Upper lobe of right lung (tissue), 1 donor: ENCODE data around the gene ACOT9. TPM values are rescaled to one million over a fixed set of nuclear protein-coding genes. Genes with fewer than 3 reads are reported as not detected.
A peak's percentile ranks its signal among the peaks of the same experiment; 100 is the strongest.

Experiments
- ATAC-seq: fragments of 200-7000 bp; cut with Tn5 transposase; one replicate; pipeline ENCODE4 v1.9.1; 2020; ENCODE audit warnings: mild to moderate bottlenecking, moderate library complexity
- DNase-seq: peaks from one replicate; pipeline ENCODE4 v3.0.0-alpha.2; 2020
- H3K27ac ChIP-seq: fragments of 200-600 bp; one replicate; pipeline ENCODE4 v1.8.0; 2022
- H3K27me3 ChIP-seq: fragments of 200-600 bp; one replicate; pipeline ENCODE4 v1.8.0; 2022; ENCODE audit warnings: mild to moderate bottlenecking
- H3K36me3 ChIP-seq: fragments of 200-600 bp; one replicate; pipeline ENCODE4 v1.8.0; 2022
- H3K4me1 ChIP-seq: fragments of 200-600 bp; one replicate; pipeline ENCODE4 v1.8.0; 2022
- H3K4me3 ChIP-seq: fragments of 200-600 bp; one replicate; pipeline ENCODE4 v1.8.0; 2022; ENCODE audit warnings: mild to moderate bottlenecking
- H3K9me3 ChIP-seq: fragments of 200-600 bp; one replicate; pipeline ENCODE4 v1.8.0; 2022
- intact Hi-C: fragments of 100-400 bp; cut with DNase I; formaldehyde crosslinking; loops from one replicate; pipeline ENCODE4 v1.11.0; 2022
- total RNA-seq: library from RNA; stranded (reverse); fragmentation: NEBNext Ultra II Directional; extraction: Animal tissue kit (Norgen Biotek cat#: 25700); gene quantifications from one replicate; pipeline ENCODE4 v1.2.1, GENCODE V29; 2021
- TF ChIP-seq, protein P1 (sequence below): fragments of 200-600 bp; IDR thresholded peaks from one replicate; pipeline ENCODE4 v1.8.0; 2022; ENCODE audit warnings: antibody characterized with exemption
- donor health status: DM: no; HTN: yes; CAD: no; lungs with severe emphysema.

The ACOT9 gene
- total RNA-seq, 1 donor from 2014 or later: 42.0 TPM

DNA sequence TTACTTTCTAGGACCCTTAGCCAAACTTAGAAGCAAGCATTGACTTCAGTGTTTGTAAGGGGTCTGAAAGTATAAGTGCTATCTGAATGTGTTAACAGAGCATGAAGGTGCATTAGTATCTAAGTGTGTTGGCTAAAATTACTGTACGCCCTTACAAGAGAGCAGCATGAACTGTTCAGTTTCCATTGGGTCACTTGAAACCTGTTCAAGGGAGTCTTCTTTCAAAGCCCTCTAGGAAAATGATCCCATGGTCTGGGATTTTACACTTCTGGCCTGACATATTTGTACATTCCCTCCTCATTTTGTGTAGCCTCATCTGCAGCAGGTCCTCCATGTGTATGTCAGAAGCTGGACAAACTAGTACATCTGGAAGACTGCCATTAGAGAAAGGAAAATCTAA is 72.5 kb downstream of the ACOT9 start:
- no peak for DNase-seq
- no peak overlapping the region for H3K27ac ChIP-seq
- TF ChIP-seq, protein P1, sequence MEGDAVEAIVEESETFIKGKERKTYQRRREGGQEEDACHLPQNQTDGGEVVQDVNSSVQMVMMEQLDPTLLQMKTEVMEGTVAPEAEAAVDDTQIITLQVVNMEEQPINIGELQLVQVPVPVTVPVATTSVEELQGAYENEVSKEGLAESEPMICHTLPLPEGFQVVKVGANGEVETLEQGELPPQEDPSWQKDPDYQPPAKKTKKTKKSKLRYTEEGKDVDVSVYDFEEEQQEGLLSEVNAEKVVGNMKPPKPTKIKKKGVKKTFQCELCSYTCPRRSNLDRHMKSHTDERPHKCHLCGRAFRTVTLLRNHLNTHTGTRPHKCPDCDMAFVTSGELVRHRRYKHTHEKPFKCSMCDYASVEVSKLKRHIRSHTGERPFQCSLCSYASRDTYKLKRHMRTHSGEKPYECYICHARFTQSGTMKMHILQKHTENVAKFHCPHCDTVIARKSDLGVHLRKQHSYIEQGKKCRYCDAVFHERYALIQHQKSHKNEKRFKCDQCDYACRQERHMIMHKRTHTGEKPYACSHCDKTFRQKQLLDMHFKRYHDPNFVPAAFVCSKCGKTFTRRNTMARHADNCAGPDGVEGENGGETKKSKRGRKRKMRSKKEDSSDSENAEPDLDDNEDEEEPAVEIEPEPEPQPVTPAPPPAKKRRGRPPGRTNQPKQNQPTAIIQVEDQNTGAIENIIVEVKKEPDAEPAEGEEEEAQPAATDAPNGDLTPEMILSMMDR: no peak
- no peaks in the 10 kb centered on the region for H3K27me3 ChIP-seq
- H3K36me3 ChIP-seq: peaks cover 5% of the 10 kb centered on the region
- ATAC-seq: no peak
- no peak overlapping the region for H3K4me3 ChIP-seq
- no peaks in the 10 kb centered on the region for H3K4me1 ChIP-seq
- H3K9me3 ChIP-seq: no peaks in the 10 kb centered on the region
- intact Hi-C loops: no loop called here

DNA sequence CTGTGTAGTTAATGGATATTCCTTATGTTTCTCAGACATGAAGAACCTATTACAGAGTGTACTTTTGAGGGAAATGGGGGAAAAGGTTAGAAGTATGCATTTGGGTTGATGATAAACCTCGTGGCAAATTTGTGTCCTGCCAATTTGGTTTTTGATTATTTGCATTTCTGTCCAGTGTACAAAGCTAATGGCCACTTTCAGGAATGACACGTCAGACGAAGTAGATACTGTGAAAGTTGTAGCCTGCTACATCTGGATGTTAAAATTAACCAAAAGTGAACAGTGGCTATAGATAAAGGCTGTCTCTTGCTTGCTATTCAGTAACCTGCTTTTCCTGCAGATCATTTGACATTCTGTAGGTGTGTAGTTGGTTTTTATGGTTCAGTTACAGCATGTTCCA is 74.7 kb downstream of the ACOT9 start:
- H3K9me3 ChIP-seq: no peaks in the 10 kb centered on the region
- H3K4me1 ChIP-seq: no peaks in the 10 kb centered on the region
- intact Hi-C loops: no loop called here
- TF ChIP-seq, protein P1: no peak
- no peaks in the 10 kb centered on the region for H3K36me3 ChIP-seq
- no peak for DNase-seq
- ATAC-seq: no peak
- H3K27me3 ChIP-seq: no peaks in the 10 kb centered on the region
- peak overlapping the region; percentile 64 for H3K4me3 ChIP-seq
- no peak overlapping the region for H3K27ac ChIP-seq

DNA sequence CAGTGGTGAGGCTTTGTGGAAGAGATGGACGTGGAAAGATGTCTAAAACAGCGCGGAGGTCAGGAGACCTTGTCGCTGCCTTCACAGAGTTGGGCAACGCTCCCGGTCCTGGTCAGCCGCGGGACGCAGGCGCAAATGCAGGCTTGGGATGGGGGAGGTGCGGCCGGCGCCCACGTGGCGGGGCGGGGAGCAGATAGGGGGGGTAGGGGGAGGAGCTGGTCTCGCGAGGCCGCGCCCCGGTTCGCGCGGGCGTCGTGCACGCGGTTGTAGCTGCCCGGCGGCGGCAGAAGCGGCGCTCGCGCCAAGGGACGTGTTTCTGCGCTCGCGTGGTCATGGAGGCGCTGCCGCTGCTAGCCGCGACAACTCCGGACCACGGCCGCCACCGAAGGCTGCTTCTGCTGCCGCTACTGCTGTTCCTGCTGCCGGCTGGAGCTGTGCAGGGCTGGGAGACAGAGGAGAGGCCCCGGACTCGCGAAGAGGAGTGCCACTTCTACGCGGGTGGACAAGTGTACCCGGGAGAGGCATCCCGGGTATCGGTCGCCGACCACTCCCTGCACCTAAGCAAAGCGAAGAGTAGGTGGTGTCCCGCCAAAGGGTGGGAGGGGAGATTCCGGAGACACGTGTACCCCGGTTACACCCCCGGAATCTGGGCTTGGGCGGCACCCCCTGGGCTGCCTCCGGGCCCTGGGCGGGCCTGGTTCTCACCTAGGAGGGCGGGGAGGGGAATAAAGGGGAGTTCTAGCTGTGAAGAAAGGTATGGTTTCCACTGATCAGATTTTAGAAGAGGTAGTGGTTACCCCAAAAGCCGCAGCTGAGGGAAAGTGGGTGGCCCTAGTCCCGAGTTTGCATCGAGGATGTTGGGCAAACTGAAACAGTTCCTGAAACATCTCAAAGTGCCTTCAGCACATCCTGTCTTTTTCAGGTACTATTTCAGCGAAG is 75.6 kb downstream of the ACOT9 start, which contains the start of gene PRDX4:
PRDX4 (plus strand) TSS at position 255 of the 939 bp plus-strand sequence; CDS start at position 333, 78 bp downstream.
- peak; percentile 100 for ATAC-seq
- peak within 1 kb of the TSS; percentile 80 for H3K27ac ChIP-seq

DNA sequence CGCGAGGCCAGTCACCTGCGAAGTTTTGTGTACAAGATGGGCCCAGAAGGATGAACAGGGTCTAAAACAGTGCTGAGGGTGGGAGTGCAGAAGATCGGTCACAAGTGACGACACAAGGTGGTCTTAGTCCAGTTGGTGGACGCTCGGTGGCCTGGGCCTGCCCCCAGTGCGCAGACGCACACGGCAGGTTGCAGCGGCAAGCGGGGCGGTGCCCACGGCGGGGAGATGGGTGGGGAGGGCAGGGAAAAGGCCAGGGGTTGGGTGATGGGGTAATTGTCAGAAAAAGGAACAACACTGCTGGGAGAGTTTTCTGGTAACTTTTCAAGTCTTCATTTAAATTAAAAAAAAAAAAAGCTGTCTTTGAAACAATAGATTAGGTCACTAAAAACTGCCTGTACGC is 76.8 kb downstream of the ACOT9 start:
- Histone ChIP-seq H3K4me1 (no peaks in the 10 kb centered on the region), H3K27ac (no peak overlapping the region), H3K27me3 (no peaks in the 10 kb centered on the region), H3K9me3 (no peaks in the 10 kb centered on the region), H3K36me3 (no peaks in the 10 kb centered on the region), H3K4me3 (no peak overlapping the region)
- TF ChIP-seq, protein P1: no peak
- no peak for ATAC-seq
- intact Hi-C loops: no loop called here
- peak; percentile 67 for DNase-seq

More for the DNA sequence above, 75.6 kb downstream of the ACOT9 start, which contains the start of gene PRDX4:
- intact Hi-C loops: no loop called here
- Histone ChIP-seq H3K4me1 (no peaks in the 10 kb centered on the region), H3K36me3 (no peaks in the 10 kb centered on the region), H3K9me3 (no peaks in the 10 kb centered on the region), H3K4me3 (peak within 1 kb of the TSS; percentile 64), H3K27me3 (no peaks in the 10 kb centered on the region)
- TF ChIP-seq, protein P1: no peak
- peak; percentile 95 for DNase-seq

DNA sequence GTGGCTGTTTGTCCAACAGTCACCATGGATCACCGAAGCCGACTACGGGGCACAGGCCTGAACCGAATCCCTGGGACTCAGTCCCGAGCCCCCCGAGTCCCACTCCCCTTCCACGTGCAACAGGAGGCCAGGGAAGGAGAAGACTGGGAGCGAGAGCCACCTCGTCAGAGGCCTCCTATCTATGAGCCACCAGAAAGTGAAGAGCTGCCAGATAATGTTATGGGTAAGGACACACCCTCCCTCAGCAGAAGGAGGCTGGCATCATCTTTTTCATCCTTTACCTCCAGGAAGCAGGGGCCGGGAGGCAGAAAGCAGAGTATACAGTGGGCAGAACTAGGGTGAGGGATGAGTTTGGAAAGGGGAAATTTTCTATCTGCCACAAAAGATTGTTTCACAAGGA is 78.6 kb downstream of the ACOT9 start:
- TF ChIP-seq, protein P1: no peak
- Histone ChIP-seq H3K27ac (no peak overlapping the region), H3K27me3 (no peaks in the 10 kb centered on the region), H3K9me3 (no peaks in the 10 kb centered on the region), H3K4me3 (no peak overlapping the region), H3K36me3 (no peaks in the 10 kb centered on the region), H3K4me1 (no peaks in the 10 kb centered on the region)
- intact Hi-C loops: no loop called here
- ATAC-seq (no peak), DNase-seq (no peak)
